OCI-LY3 (cell line): Measurements from ENCODE around the gene ECSIT.
"Not testable (repeated sequence)": the region's sequence is repeated elsewhere in the genome, so short reads cannot be mapped to it uniquely, and the experiment has no call there.

Experiments used
- H2AFZ ChIP-seq: fragments of 200-600, 300-600 bp; shearing (Covaris generic); 2 replicates; pipeline ENCODE4 v1.6.0; 2014; ENCODE audit warnings: antibody characterized with exemption, low read depth, low read length
- H3K27ac ChIP-seq: fragments of 200-600, 300-600 bp; sonication (generic); 2 replicates; pipeline ENCODE4 v1.5.1; 2014; ENCODE audit warnings: mild to moderate bottlenecking, low read length, moderate library complexity, mixed read lengths
- H3K27me3 ChIP-seq: fragments of 200-600, 300-600 bp; sonication (generic); 2 replicates; pipeline ENCODE4 v1.6.1; 2014; ENCODE audit warnings: low read depth, low read length, mixed read lengths
- H3K36me3 ChIP-seq: fragments of 200-600, 300-600 bp; sonication (generic); replicated peaks from 2 replicates; pipeline ENCODE3; 2014; ENCODE audit warnings: low read depth, low read length, mixed read lengths
- H3K4me1 ChIP-seq: fragments of 300-600, 200-600 bp; sonication (generic); 2 replicates; pipeline ENCODE4 v1.6.1; 2014; ENCODE audit warnings: low read length, mixed read lengths
- H3K4me2 ChIP-seq: fragments of 200-600, 300-600 bp; sonication (generic); 2 replicates; pipeline ENCODE4 v1.6.1; 2014; ENCODE audit warnings: low read length, mixed read lengths
- H3K4me3 ChIP-seq: fragments of 300-600, 200-600 bp; sonication (generic); 2 replicates; pipeline ENCODE4 v1.5.1; 2014; ENCODE audit warnings: antibody characterized with exemption, mild to moderate bottlenecking, low read length, moderate library complexity
- H3K79me2 ChIP-seq: fragments of 300-600, 200-600 bp; shearing (Covaris generic); 2 replicates; pipeline ENCODE4 v1.6.1; 2014; ENCODE audit warnings: mild to moderate bottlenecking, low read length, mixed read lengths
- H3K9ac ChIP-seq: fragments of 300-600, 200-600 bp; shearing (Covaris generic); 2 replicates; pipeline ENCODE4 v1.6.0; 2014; ENCODE audit warnings: mild to moderate bottlenecking, low read length, moderate library complexity
- H3K9me3 ChIP-seq: fragments of 200-600, 300-600 bp; shearing (Covaris generic); 2 replicates; pipeline ENCODE4 v1.6.1; 2014; ENCODE audit warnings: low read length, mixed read lengths; ENCODE audit not compliant: insufficient read depth
- H4K20me1 ChIP-seq: fragments of 200-600, 300-600 bp; sonication (generic); 2 replicates; pipeline ENCODE4 v1.6.1; 2016; ENCODE audit warnings: low read length, mixed read lengths; ENCODE audit not compliant: insufficient read depth
- CTCF ChIP-seq: fragments of 200-600, 300-600 bp; sonication (generic); IDR thresholded peaks from 2 replicates; pipeline ENCODE4 v1.5.1; 2014; ENCODE audit warnings: antibody characterized with exemption, low read length, low read depth
- EZH2phosphoT487 ChIP-seq: fragments of 200-600 bp; shearing (Covaris generic); IDR thresholded peaks from 2 replicates; pipeline ENCODE4 v1.6.1; 2018; ENCODE audit warnings: antibody characterized with exemption, mixed run types, low read depth

Gene ECSIT

GRCh38 chr19:11574689-11575088, 45.8 kb upstream of the ECSIT start:
- Histone ChIP-seq H3K27ac (no peak overlapping the region), H3K4me1 (peaks cover 11% of the 10 kb centered on the region; the same call in 1 of the 2 replicates), H3K4me3 (no peak overlapping the region), H3K9me3 (no peaks in the 10 kb centered on the region), H4K20me1 (no peaks in the 10 kb centered on the region), H3K9ac (no peak overlapping the region), H3K36me3 (no peaks in the 10 kb centered on the region), H3K27me3 (peaks cover 11% of the 10 kb centered on the region; the same call in 1 of the 2 replicates), H3K4me2 (no peak overlapping the region), H3K79me2 (no peaks in the 10 kb centered on the region), H2AFZ (no peak overlapping the region; the same call in 1 of the 2 replicates)
- TF ChIP-seq EZH2phosphoT487 (no peak), CTCF (no peak)

- H3K4me3 ChIP-seq, H3K9ac ChIP-seq, H4K20me1 ChIP-seq, H3K4me2 ChIP-seq, H3K27me3 ChIP-seq, H3K79me2 ChIP-seq, H3K27ac ChIP-seq, H3K9me3 ChIP-seq, H3K36me3 ChIP-seq, H2AFZ ChIP-seq: not testable (repeated sequence)
- H3K4me1 ChIP-seq: peaks cover 14% of the 10 kb centered on the region; the same call in 1 of the 2 replicates
Measured at GRCh38 chr19:11573763-11574162, 44.8 kb upstream of the ECSIT start.

GRCh38 chr19:11573354-11573753, 44.4 kb upstream of the ECSIT start:
- H2AFZ ChIP-seq, H3K4me3 ChIP-seq, H3K4me2 ChIP-seq, H3K9ac ChIP-seq, H3K9me3 ChIP-seq, H3K79me2 ChIP-seq, H4K20me1 ChIP-seq, H3K36me3 ChIP-seq, H3K27ac ChIP-seq, H3K27me3 ChIP-seq: not testable (repeated sequence)
- H3K4me1 ChIP-seq: peaks cover 18% of the 10 kb centered on the region

- H3K27ac ChIP-seq: no peak overlapping the region
- no peak overlapping the region for H3K4me3 ChIP-seq
- no peaks in the 10 kb centered on the region for H3K9me3 ChIP-seq
- H4K20me1 ChIP-seq: no peaks in the 10 kb centered on the region
- peaks cover 32% of the 10 kb centered on the region for H3K4me1 ChIP-seq
- H2AFZ ChIP-seq: no peak overlapping the region
- H3K36me3 ChIP-seq: peaks cover 3% of the 10 kb centered on the region
- H3K9ac ChIP-seq: no peak overlapping the region
- no peaks in the 10 kb centered on the region for H3K79me2 ChIP-seq
- H3K27me3 ChIP-seq: 0 out of 2 replicates have a peak, but pooled peaks cover 3% of the 10 kb centered on the region
- H3K4me2 ChIP-seq: no peak overlapping the region
- TF ChIP-seq EZH2phosphoT487: no peak
- no peak for TF ChIP-seq CTCF
Measured at GRCh38 chr19:11570039-11570462, 41.1 kb upstream of the ECSIT start.

- no peak overlapping the region for H3K4me3 ChIP-seq
- no peaks in the 10 kb centered on the region for H3K9me3 ChIP-seq
- no peaks in the 10 kb centered on the region for H4K20me1 ChIP-seq
- H2AFZ ChIP-seq: no peak overlapping the region
- H3K36me3 ChIP-seq: peaks cover 3% of the 10 kb centered on the region
- no peaks in the 10 kb centered on the region for H3K27me3 ChIP-seq
- H3K27ac ChIP-seq: no peak overlapping the region
- TF ChIP-seq EZH2phosphoT487: no peak
- H3K4me1 ChIP-seq: peaks cover 32% of the 10 kb centered on the region
- H3K4me2 ChIP-seq: no peak overlapping the region
- no peak overlapping the region for H3K9ac ChIP-seq
- H3K79me2 ChIP-seq: no peaks in the 10 kb centered on the region
Measured at GRCh38 chr19:11566164-11566563, 37.2 kb upstream of the ECSIT start.

GRCh38 chr19:11565649-11565980, 36.7 kb upstream of the ECSIT start:
- not testable (repeated sequence) for H3K4me3 ChIP-seq, H3K9ac ChIP-seq, H2AFZ ChIP-seq, H3K27me3 ChIP-seq, H4K20me1 ChIP-seq, H3K4me2 ChIP-seq, H3K9me3 ChIP-seq, H3K27ac ChIP-seq, H3K36me3 ChIP-seq, H3K79me2 ChIP-seq
- H3K4me1 ChIP-seq: peaks cover 36% of the 10 kb centered on the region

GRCh38 chr19:11564082-11564807, 35.3 kb upstream of the ECSIT start:
- H3K36me3 ChIP-seq, H3K27me3 ChIP-seq, H2AFZ ChIP-seq, H3K9me3 ChIP-seq, H3K9ac ChIP-seq, H4K20me1 ChIP-seq, H3K79me2 ChIP-seq, H3K4me3 ChIP-seq, H3K27ac ChIP-seq: not testable (repeated sequence)
- H3K4me1 ChIP-seq: peaks cover 38% of the 10 kb centered on the region
- H3K4me2 ChIP-seq: peak overlapping the region; percentile 16; the same call in 1 of the 2 replicates
